Measurements from ENCODE around the gene B4GALNT2. TPM values are rescaled to one million over a fixed set of nuclear protein-coding genes. Genes with fewer than 3 reads are reported as not detected.
"Not testable (repeated sequence)": the region's sequence is repeated elsewhere in the genome, so short reads cannot be mapped to it uniquely, and the experiment has no call there.

Gene B4GALNT2
- total and polyA plus RNA-seq, 4 donors, result 0.13 to 0.15 TPM; not detected in 2

- H3K27ac ChIP-seq (ENCODE audit: low read depth in 1 of 2, low read length in 2 of 2), result no peak overlapping the region
- ATAC-seq (ENCODE audit: low FRiP score) (no peak), DNase-seq (peak; percentile 75 to 88)
- intact Hi-C loops (cut with DNase I), result loop anchor here (1.0 to 10.0 kb wide), 3 partner anchors 47 to 56 kb away; no protein-coding TSS in a partner anchor
- WGBS, 2 donors, result 15 to 16% methylated on average over 5 of the region's 5 CpGs
- peaks cover 0 to 1% of the 10 kb centered on the region in 2 donors for H3K27me3 ChIP-seq (ENCODE audit: control insufficient read depth in 1 of 2, insufficient read depth in 2 of 2, low read length in 1 of 2)
- no peaks in the 10 kb centered on the region for H3K36me3 ChIP-seq (ENCODE audit: control insufficient read depth in 1 of 2, insufficient read depth in 2 of 2, low read length in 1 of 2)
- H3K9me3 ChIP-seq (ENCODE audit: control insufficient read depth, low read length), result peaks cover 15% of the 10 kb centered on the region
- no peaks in the 10 kb centered on the region for H3K4me1 ChIP-seq (ENCODE audit: control insufficient read depth in 1 of 2, insufficient read depth in 2 of 2, low read length in 2 of 2)
- no peak overlapping the region for H3K4me3 ChIP-seq (ENCODE audit: low read length in 2 of 2)
These were observed 47.7 kb downstream of the B4GALNT2 start for GRCh38 chr17:49180303-49180702.

DNA sequence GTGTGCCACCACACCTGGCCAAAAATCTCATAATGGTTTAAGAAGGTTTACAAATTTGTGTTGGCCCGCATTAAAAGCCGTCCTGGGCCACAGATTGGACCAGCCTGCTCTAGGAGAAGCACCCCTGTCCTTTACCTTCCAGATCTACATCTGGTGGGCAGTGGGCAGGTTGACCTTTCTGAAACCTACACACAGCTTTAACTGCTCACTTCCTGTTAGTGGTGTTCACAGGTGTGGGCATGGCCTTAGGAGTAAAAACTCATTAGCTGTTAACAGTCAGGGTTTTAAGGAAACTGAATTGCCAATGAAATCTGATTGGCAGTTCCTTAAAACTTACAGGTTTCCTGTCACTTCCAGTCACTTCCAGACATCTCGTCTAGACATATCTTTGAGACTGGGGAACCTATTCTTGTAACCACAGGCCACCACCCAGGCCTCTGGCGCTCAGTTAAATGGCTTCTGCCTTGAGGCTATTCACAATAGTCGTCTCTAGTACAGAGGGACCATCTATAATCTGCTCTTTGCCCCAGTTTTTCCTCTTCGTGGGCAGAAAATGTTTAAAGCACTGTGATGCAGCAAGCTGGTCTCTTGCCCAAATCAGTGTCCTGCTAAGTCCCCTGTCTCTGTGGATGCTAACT, 48.5 kb downstream of the B4GALNT2 start:
- no peaks in the 10 kb centered on the region for H3K36me3 ChIP-seq (ENCODE audit: control insufficient read depth in 1 of 2, insufficient read depth in 2 of 2, low read length in 1 of 2)
- no peak overlapping the region for H3K4me3 ChIP-seq (ENCODE audit: low read length in 2 of 2)
- peaks cover 0 to 1% of the 10 kb centered on the region in 2 donors for H3K27me3 ChIP-seq (ENCODE audit: control insufficient read depth in 1 of 2, insufficient read depth in 2 of 2, low read length in 1 of 2)
- intact Hi-C loops (cut with DNase I), result loop anchor here (1.0 to 10.0 kb wide), 3 partner anchors 46 to 56 kb away; no protein-coding TSS in a partner anchor
- no peak overlapping the region for H3K27ac ChIP-seq (ENCODE audit: low read depth in 1 of 2, low read length in 2 of 2)
- H3K9me3 ChIP-seq (ENCODE audit: control insufficient read depth, low read length), result peaks cover 8% of the 10 kb centered on the region
- H3K4me1 ChIP-seq (ENCODE audit: control insufficient read depth in 1 of 2, insufficient read depth in 2 of 2, low read length in 2 of 2), result no peaks in the 10 kb centered on the region
- no peak for DNase-seq
- WGBS, 2 donors, result 79 to 80% methylated on average over 6 of the region's 6 CpGs
- ATAC-seq (ENCODE audit: low FRiP score), result no peak

DNA sequence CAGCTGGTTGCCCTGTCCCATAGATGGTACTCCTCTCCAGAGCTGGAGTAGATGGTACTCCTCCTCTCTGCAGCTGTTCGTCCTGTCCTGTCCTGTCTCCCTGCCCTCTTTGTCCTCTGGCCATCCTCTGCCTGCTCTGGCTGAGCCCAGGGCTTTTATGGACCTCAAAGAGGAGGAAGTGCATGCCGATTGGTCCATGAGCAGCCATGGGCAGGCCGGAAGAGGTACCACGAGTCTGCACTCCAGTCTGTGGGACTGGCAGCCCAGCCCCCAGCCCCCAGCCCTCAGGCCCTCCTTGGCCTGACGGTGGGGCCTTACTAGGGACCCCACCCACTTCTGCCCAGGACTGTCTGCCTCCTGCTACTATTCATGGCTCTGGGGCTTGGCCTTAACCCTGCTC, 50.8 kb downstream of the B4GALNT2 start:
- Histone ChIP-seq H3K4me1 (ENCODE audit: control insufficient read depth in 1 of 2, insufficient read depth in 2 of 2, low read length in 2 of 2) (no peaks in the 10 kb centered on the region), H3K27ac (ENCODE audit: low read depth in 1 of 2, low read length in 2 of 2) (no peak overlapping the region), H3K36me3 (ENCODE audit: control insufficient read depth in 1 of 2, insufficient read depth in 2 of 2, low read length in 1 of 2) (no peaks in the 10 kb centered on the region), H3K27me3 (ENCODE audit: control insufficient read depth in 1 of 2, insufficient read depth in 2 of 2, low read length in 1 of 2) (no peaks in the 10 kb centered on the region), H3K9me3 (ENCODE audit: control insufficient read depth, low read length) (no peaks in the 10 kb centered on the region), H3K4me3 (ENCODE audit: low read length in 2 of 2) (no peak overlapping the region)
- intact Hi-C loops (cut with DNase I), result loop anchor here in 1 of 2 donors (5.0 to 10.0 kb wide), 2 partner anchors 44 to 59 kb away; no protein-coding TSS in a partner anchor
- ATAC-seq (ENCODE audit: low FRiP score) (no peak), DNase-seq (no peak)
- 82 to 86% methylated on average over 5 of the region's 5 CpGs for WGBS, 2 donors

DNA sequence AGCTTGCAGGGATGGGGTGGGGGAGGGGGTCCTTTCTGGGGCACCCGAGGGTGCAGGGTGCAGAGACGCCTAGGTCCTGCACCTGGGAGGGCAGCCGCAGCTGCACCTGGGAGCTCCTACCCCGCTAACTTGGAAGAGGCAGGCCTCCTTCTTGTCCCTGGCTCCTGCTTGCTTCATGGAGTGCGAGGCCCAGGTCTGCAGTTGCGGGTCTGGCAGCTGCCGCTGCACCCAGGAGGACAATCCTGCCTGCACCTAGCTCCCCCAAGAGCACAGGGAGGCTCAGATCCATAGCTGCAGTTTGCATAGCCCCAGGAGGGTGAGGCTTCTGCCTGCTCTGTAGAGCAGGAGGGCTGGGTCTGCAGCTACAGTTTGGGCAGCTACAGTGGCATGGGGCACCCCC, 51.2 kb downstream of the B4GALNT2 start:
- DNase-seq (no peak), ATAC-seq (ENCODE audit: low FRiP score) (no peak)
- H3K27ac ChIP-seq (ENCODE audit: low read depth in 1 of 2, low read length in 2 of 2), result no peak overlapping the region
- H3K4me3 ChIP-seq (ENCODE audit: low read length in 2 of 2), result no peak overlapping the region
- 82 to 90% methylated on average over 7 of the region's 7 CpGs for WGBS, 2 donors
- no peaks in the 10 kb centered on the region for H3K36me3 ChIP-seq (ENCODE audit: control insufficient read depth in 1 of 2, insufficient read depth in 2 of 2, low read length in 1 of 2)
- H3K27me3 ChIP-seq (ENCODE audit: control insufficient read depth in 1 of 2, insufficient read depth in 2 of 2, low read length in 1 of 2), result no peaks in the 10 kb centered on the region
- intact Hi-C loops (cut with DNase I), result loop anchor here in 1 of 2 donors (5.0 to 10.0 kb wide), 2 partner anchors 44 to 59 kb away; no protein-coding TSS in a partner anchor
- no peaks in the 10 kb centered on the region for H3K4me1 ChIP-seq (ENCODE audit: control insufficient read depth in 1 of 2, insufficient read depth in 2 of 2, low read length in 2 of 2)
- H3K9me3 ChIP-seq (ENCODE audit: control insufficient read depth, low read length), result no peaks in the 10 kb centered on the region

GRCh38 chr17:49184522-49184921, 52.0 kb downstream of the B4GALNT2 start:
- ATAC-seq (ENCODE audit: low FRiP score); H3K9me3 ChIP-seq (ENCODE audit: control insufficient read depth, low read length): not testable (repeated sequence)
- intact Hi-C loops (cut with DNase I), result loop anchor here in 1 of 2 donors (5.0 to 10.0 kb wide), 2 partner anchors 43 to 60 kb away; no protein-coding TSS in a partner anchor

GRCh38 chr17:49185381-49185780, 52.8 kb downstream of the B4GALNT2 start:
- not testable (repeated sequence) for H3K27ac ChIP-seq (ENCODE audit: low read depth in 1 of 2, low read length in 2 of 2); DNase-seq; H3K4me3 ChIP-seq (ENCODE audit: low read length in 2 of 2); H3K9me3 ChIP-seq (ENCODE audit: control insufficient read depth, low read length); ATAC-seq (ENCODE audit: low FRiP score); H3K27me3 ChIP-seq (ENCODE audit: control insufficient read depth in 1 of 2, insufficient read depth in 2 of 2, low read length in 1 of 2); H3K36me3 ChIP-seq (ENCODE audit: control insufficient read depth in 1 of 2, insufficient read depth in 2 of 2, low read length in 1 of 2); H3K4me1 ChIP-seq (ENCODE audit: control insufficient read depth in 1 of 2, insufficient read depth in 2 of 2, low read length in 2 of 2)
- intact Hi-C loops (cut with DNase I), result loop anchor here in 1 of 2 donors (10.0 kb wide), 1 partner anchor 61 kb away; no protein-coding TSS in a partner anchor
- 94 to 100% methylated on average over 1 of the region's 1 CpG for WGBS, 2 donors

More at GRCh38 chr17:49184522-49184921, 52.0 kb downstream of the B4GALNT2 start:
- H3K36me3 ChIP-seq (ENCODE audit: control insufficient read depth in 1 of 2, insufficient read depth in 2 of 2, low read length in 1 of 2); H3K27ac ChIP-seq (ENCODE audit: low read depth in 1 of 2, low read length in 2 of 2); H3K4me3 ChIP-seq (ENCODE audit: low read length in 2 of 2); H3K27me3 ChIP-seq (ENCODE audit: control insufficient read depth in 1 of 2, insufficient read depth in 2 of 2, low read length in 1 of 2); DNase-seq; H3K4me1 ChIP-seq (ENCODE audit: control insufficient read depth in 1 of 2, insufficient read depth in 2 of 2, low read length in 2 of 2): not testable (repeated sequence)

- H3K27ac ChIP-seq (ENCODE audit: low read depth in 1 of 2, low read length in 2 of 2), result no peak overlapping the region
- intact Hi-C loops (cut with DNase I), result loop anchor here in 1 of 2 donors (10.0 kb wide), 1 partner anchor 62 kb away; no protein-coding TSS in a partner anchor
- H3K36me3 ChIP-seq (ENCODE audit: control insufficient read depth in 1 of 2, insufficient read depth in 2 of 2, low read length in 1 of 2), result no peaks in the 10 kb centered on the region
- H3K4me3 ChIP-seq (ENCODE audit: low read length in 2 of 2), result no peak overlapping the region
- ATAC-seq (ENCODE audit: low FRiP score) (no peak), DNase-seq (no peak)
- no peaks in the 10 kb centered on the region for H3K4me1 ChIP-seq (ENCODE audit: control insufficient read depth in 1 of 2, insufficient read depth in 2 of 2, low read length in 2 of 2)
- no peaks in the 10 kb centered on the region for H3K9me3 ChIP-seq (ENCODE audit: control insufficient read depth, low read length)
- no peaks in the 10 kb centered on the region for H3K27me3 ChIP-seq (ENCODE audit: control insufficient read depth in 1 of 2, insufficient read depth in 2 of 2, low read length in 1 of 2)
- whole genome bisulfite sequencing, 2 donors, result 91% methylated on average over 3 of the region's 3 CpGs
These were observed 54.7 kb downstream of the B4GALNT2 start for GRCh38 chr17:49187301-49187700.

- Histone ChIP-seq H3K27ac (ENCODE audit: low read depth in 1 of 2, low read length in 2 of 2) (no peak overlapping the region), H3K4me3 (ENCODE audit: low read length in 2 of 2) (no peak overlapping the region), H3K36me3 (ENCODE audit: control insufficient read depth in 1 of 2, insufficient read depth in 2 of 2, low read length in 1 of 2) (no peaks in the 10 kb centered on the region), H3K9me3 (ENCODE audit: control insufficient read depth, low read length) (no peaks in the 10 kb centered on the region), H3K4me1 (ENCODE audit: control insufficient read depth in 1 of 2, insufficient read depth in 2 of 2, low read length in 2 of 2) (no peaks in the 10 kb centered on the region), H3K27me3 (ENCODE audit: control insufficient read depth in 1 of 2, insufficient read depth in 2 of 2, low read length in 1 of 2) (no peaks in the 10 kb centered on the region)
- DNase-seq (no peak), ATAC-seq (ENCODE audit: low FRiP score) (no peak)
- 52 to 60% methylated on average over 4 of the region's 4 CpGs for WGBS, 2 donors
- intact Hi-C loops (cut with DNase I), result no loop called here
These were observed 58.4 kb downstream of the B4GALNT2 start for GRCh38 chr17:49190932-49191331.

DNA sequence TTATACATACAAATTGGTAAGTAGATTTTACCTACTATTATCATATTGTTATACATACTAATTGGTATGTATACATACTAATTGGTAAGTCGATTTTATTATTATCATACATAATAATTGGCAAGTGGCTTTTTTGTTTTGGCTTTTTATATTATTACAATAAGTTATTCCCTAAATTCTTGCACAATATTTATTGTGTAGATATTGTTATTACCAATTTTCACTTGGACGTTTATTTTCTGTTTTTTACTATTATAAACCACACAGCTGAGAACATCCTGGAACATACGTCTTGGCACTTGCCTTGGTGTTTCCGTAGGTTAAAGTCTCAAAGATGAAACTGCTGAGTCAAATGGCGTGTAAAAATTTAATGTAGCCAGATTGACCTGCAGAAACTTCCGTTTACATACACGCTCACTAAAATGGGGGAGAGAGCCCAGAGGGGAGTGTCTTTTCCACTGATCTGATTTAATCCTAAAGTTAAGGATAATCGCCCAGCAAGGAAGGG, 58.9 kb downstream of the B4GALNT2 start:
- no peak for ATAC-seq (ENCODE audit: low FRiP score)
- Histone ChIP-seq H3K36me3 (ENCODE audit: control insufficient read depth in 1 of 2, insufficient read depth in 2 of 2, low read length in 1 of 2) (no peaks in the 10 kb centered on the region), H3K4me3 (ENCODE audit: low read length in 2 of 2) (peak overlapping the region; percentile 51 to 68), H3K9me3 (ENCODE audit: control insufficient read depth, low read length) (no peaks in the 10 kb centered on the region), H3K27ac (ENCODE audit: low read depth in 1 of 2, low read length in 2 of 2) (peak overlapping the region in 1 of 2 donors; percentile 37), H3K4me1 (ENCODE audit: control insufficient read depth in 1 of 2, insufficient read depth in 2 of 2, low read length in 2 of 2) (no peaks in the 10 kb centered on the region), H3K27me3 (ENCODE audit: control insufficient read depth in 1 of 2, insufficient read depth in 2 of 2, low read length in 1 of 2) (no peaks in the 10 kb centered on the region)
- intact Hi-C loops (cut with DNase I), result no loop called here
- DNase-seq, result no peak
- 7 to 9% methylated on average over 8 of the region's 8 CpGs for WGBS, 2 donors

All from aorta (tissue), 5 donors.